ENCODE results near the gene MT1H. TPM values are rescaled to one million over a fixed set of nuclear protein-coding genes. Genes with fewer than 3 reads are reported as not detected.

MT1H gene
- total RNA-seq, 1 experiment from 2014 or later: not detected

DNA sequence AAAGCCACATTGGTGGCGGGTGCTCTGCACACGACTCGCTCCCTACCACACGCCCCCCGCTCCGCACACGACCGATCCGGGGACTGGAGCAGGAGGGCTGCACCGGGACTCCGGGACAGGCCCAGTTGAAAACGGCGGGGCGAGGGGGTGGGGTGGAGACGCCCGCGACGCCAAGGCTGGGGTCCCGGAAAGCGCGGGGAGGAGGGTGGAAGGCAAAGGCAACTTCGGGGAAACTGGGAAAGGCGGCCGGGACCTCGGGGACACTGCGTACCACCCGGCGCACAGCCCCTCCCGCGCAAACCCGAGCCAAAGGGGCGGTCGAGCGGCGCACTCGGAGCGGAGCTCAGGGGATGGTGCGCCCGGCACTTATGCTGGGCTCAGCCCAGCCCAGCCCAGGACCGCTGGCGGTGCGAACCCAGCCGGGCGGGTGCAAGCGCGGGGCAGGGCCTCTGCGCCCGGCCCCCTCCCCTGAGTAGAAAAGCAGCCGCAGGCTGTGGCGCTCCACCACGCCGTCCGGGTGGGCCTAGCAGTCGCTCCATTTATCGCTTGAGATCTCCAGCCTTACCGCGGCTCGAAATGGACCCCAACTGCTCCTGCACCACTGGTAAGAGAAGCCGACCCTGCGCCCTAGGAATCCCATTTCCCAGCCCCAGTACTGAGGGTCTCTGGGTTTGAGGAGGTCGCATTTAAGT is 37.3 kb upstream of the MT1H start, which contains the start of gene MT1M:
Gene MT1M (plus strand): TSS at position 504 of the 692 bp plus-strand sequence. CDS start 73 bp downstream, at position 577.
- Histone ChIP-seq H3K79me2 (ENCODE audit: low read depth) (no peaks in the 10 kb centered on the region), H3K4me2 (no peak within 1 kb of the TSS), H3K9me2 (ENCODE audit: insufficient read depth) (no peaks in the 10 kb centered on the region), H3K27me3 (ENCODE audit: insufficient read depth, low read depth) (no peaks in the 10 kb centered on the region), H4K20me1 (ENCODE audit: insufficient read depth) (no peaks in the 10 kb centered on the region), H3K9me3 (ENCODE audit: insufficient read depth, low read depth) (no peaks in the 10 kb centered on the region), H3K4me3 (no peak within 1 kb of the TSS), H3K4me1 (replicated peaks; ENCODE audit: insufficient read depth) (peaks cover 11% of the 10 kb centered on the region), H3K27ac (no peak within 1 kb of the TSS), H2AFZ (no peak within 1 kb of the TSS), H3K36me3 (ENCODE audit: low read depth) (no peaks in the 10 kb centered on the region), H3F3A (ENCODE audit: insufficient read depth, low read depth) (peaks cover 3% of the 10 kb centered on the region; the same call in 1 of the 2 replicates)
- intact Hi-C loops (cut with micrococcal nuclease; ENCODE audit: unreplicated experiment): no loop called here
- TF ChIP-seq, protein P1, sequence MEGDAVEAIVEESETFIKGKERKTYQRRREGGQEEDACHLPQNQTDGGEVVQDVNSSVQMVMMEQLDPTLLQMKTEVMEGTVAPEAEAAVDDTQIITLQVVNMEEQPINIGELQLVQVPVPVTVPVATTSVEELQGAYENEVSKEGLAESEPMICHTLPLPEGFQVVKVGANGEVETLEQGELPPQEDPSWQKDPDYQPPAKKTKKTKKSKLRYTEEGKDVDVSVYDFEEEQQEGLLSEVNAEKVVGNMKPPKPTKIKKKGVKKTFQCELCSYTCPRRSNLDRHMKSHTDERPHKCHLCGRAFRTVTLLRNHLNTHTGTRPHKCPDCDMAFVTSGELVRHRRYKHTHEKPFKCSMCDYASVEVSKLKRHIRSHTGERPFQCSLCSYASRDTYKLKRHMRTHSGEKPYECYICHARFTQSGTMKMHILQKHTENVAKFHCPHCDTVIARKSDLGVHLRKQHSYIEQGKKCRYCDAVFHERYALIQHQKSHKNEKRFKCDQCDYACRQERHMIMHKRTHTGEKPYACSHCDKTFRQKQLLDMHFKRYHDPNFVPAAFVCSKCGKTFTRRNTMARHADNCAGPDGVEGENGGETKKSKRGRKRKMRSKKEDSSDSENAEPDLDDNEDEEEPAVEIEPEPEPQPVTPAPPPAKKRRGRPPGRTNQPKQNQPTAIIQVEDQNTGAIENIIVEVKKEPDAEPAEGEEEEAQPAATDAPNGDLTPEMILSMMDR (conservative IDR thresholded peaks at IDR 0.05): no peak
- TF ChIP-seq EZH2 (IDR thresholded peaks at IDR 0.05; ENCODE audit: low read depth): no peak
- no peak for DNase-seq
- BruUV-seq (replicated peaks): no TSS peak
- ChIA-PET POLR2A (ENCODE audit: unreplicated experiment) (no interaction called here), CTCF (no interaction called here)

DNA sequence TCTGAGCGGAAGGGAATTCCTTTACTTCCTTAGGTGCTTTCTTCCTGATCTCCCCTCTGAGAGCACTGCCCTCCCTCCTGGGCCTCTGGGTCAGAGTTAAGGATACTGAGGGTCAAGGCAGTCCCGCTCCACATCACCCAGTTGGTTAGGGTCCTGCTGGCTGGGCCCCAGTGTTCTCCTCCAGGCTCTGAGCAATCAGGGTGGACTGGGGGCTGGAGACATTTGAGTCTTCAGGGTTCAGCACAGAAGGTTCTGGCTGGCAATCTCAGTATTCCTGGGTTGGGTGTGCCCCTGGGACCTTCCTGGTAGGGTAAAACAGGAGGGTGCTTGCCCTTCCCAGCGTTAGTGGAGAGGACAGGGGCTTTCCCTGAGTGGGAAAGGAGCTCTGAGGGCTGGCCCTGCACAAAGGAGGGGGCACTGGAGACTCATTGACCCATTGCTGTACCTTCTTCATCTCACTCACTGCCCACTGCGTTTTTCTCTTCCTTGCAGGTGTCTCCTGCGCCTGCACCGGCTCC is 36.7 kb upstream of the MT1H start:
- no peak for TF ChIP-seq EZH2 (IDR thresholded peaks at IDR 0.05; ENCODE audit: low read depth)
- TF ChIP-seq, protein P1 (conservative IDR thresholded peaks at IDR 0.05): no peak
- CTCF ChIA-PET: no interaction called here
- H3K36me3 ChIP-seq (ENCODE audit: low read depth): no peaks in the 10 kb centered on the region
- no peaks in the 10 kb centered on the region for H3K79me2 ChIP-seq (ENCODE audit: low read depth)
- H3K9me3 ChIP-seq (ENCODE audit: insufficient read depth, low read depth): no peaks in the 10 kb centered on the region
- POLR2A ChIA-PET (ENCODE audit: unreplicated experiment): no interaction called here
- no peaks in the 10 kb centered on the region for H3K9me2 ChIP-seq (ENCODE audit: insufficient read depth)
- H2AFZ ChIP-seq: no peak overlapping the region
- H3K27ac ChIP-seq: no peak overlapping the region
- no peak overlapping the region for H3K4me3 ChIP-seq
- no TSS peak for BruUV-seq (replicated peaks)
- H3K4me2 ChIP-seq: no peak overlapping the region
- H3K27me3 ChIP-seq (ENCODE audit: insufficient read depth, low read depth): no peaks in the 10 kb centered on the region
- no peak for DNase-seq
- peaks cover 3% of the 10 kb centered on the region; the same call in 1 of the 2 replicates for H3F3A ChIP-seq (ENCODE audit: insufficient read depth, low read depth)
- H3K4me1 ChIP-seq (replicated peaks; ENCODE audit: insufficient read depth): peaks cover 14% of the 10 kb centered on the region
- intact Hi-C loops (cut with micrococcal nuclease; ENCODE audit: unreplicated experiment): no loop called here
- H4K20me1 ChIP-seq (ENCODE audit: insufficient read depth): no peaks in the 10 kb centered on the region

DNA sequence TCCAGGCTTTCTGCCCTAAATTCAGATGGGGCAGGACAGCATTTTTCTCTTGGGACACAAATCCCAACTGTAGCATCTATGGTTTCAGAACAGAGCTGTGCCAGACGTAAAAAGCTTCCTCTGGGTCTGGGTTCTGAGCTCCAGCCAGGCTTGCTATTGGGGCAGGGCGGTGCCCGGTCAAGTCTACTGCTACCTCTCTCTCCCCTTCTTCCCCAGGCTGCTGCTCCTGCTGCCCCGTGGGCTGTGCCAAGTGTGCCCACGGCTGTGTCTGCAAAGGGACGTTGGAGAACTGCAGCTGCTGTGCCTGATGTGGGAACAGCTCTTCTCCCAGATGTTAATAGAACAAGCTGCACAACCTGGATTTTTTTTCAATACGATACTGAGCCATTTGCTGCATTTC is 36.1 kb upstream of the MT1H start:
- Histone ChIP-seq H3K27me3 (ENCODE audit: insufficient read depth, low read depth) (no peaks in the 10 kb centered on the region), H3K9me3 (ENCODE audit: insufficient read depth, low read depth) (no peaks in the 10 kb centered on the region), H3K4me3 (no peak overlapping the region), H3F3A (ENCODE audit: insufficient read depth, low read depth) (peaks cover 3% of the 10 kb centered on the region; the same call in 1 of the 2 replicates), H2AFZ (no peak overlapping the region), H3K9me2 (ENCODE audit: insufficient read depth) (no peaks in the 10 kb centered on the region), H4K20me1 (ENCODE audit: insufficient read depth) (no peaks in the 10 kb centered on the region), H3K4me2 (no peak overlapping the region), H3K79me2 (ENCODE audit: low read depth) (no peaks in the 10 kb centered on the region), H3K27ac (no peak overlapping the region), H3K4me1 (replicated peaks; ENCODE audit: insufficient read depth) (peaks cover 14% of the 10 kb centered on the region), H3K36me3 (ENCODE audit: low read depth) (no peaks in the 10 kb centered on the region)
- TF ChIP-seq EZH2 (IDR thresholded peaks at IDR 0.05; ENCODE audit: low read depth): no peak
- no peak for DNase-seq
- intact Hi-C loops (cut with micrococcal nuclease; ENCODE audit: unreplicated experiment): no loop called here
- ChIA-PET CTCF (no interaction called here), POLR2A (ENCODE audit: unreplicated experiment) (no interaction called here)
- no TSS peak for BruUV-seq (replicated peaks)

Data from PC-9 (cell line).